Measurements from ENCODE around the gene STXBP6. TPM values are rescaled to one million over a fixed set of nuclear protein-coding genes. Genes with fewer than 3 reads are reported as not detected.
A peak's percentile ranks its signal among the peaks of the same experiment; 100 is the strongest.
"Not testable (repeated sequence)": the region's sequence is repeated elsewhere in the genome, so short reads cannot be mapped to it uniquely, and the experiment has no call there.

STXBP6 gene
- total and polyA plus RNA-seq, 10 of the 15 experiments (the other 5 are each of a cell fraction or from before 2014, with no cell fraction given): 1.2 to 47.3 (median 1.9) TPM

GRCh38 chr14:24964048-24964447 lies 85.9 kb downstream of the STXBP6 start:
- Histone ChIP-seq H4K20me1 (ENCODE audit: control insufficient read depth, insufficient read depth) (no peaks in the 10 kb centered on the region), H3K27me3 (replicated peaks in 1 of 2; ENCODE audit: control insufficient read depth in 2 of 2, insufficient read depth in 2 of 2, low read length in 1 of 2) (no peaks in the 10 kb centered on the region), H3K36me3 (ENCODE audit: control insufficient read depth in 2 of 2, insufficient read depth in 2 of 2, low read length in 1 of 2) (no peaks in the 10 kb centered on the region), H3K4me1 (ENCODE audit: control insufficient read depth, insufficient read depth, low read length) (no peaks in the 10 kb centered on the region; the same call in 1 of the 2 replicates), H2AFZ (ENCODE audit: control insufficient read depth, low read depth, low read length) (no peak overlapping the region), H3K4me3 (no peak overlapping the region), H3K79me2 (ENCODE audit: control insufficient read depth, insufficient read depth, low read length) (no peaks in the 10 kb centered on the region), H3K9ac (ENCODE audit: control insufficient read depth, insufficient read depth, low read length) (no peak overlapping the region), H3K9me3 (replicated peaks; ENCODE audit: control insufficient read depth, insufficient read depth, low read length) (no peaks in the 10 kb centered on the region), H3K27ac (ENCODE audit: control insufficient read depth, insufficient read depth) (no peak overlapping the region), H3K4me2 (ENCODE audit: control insufficient read depth, insufficient read depth) (no peak overlapping the region)
- intact Hi-C loops (cut with micrococcal nuclease; ENCODE audit: unreplicated experiment): no loop called here
- no TSS peak for BruUV-seq (replicated peaks)
- no peak for FAIRE-seq
- TF ChIP-seq REST (IDR thresholded peaks at IDR 0.05; ENCODE audit: low read depth, low read length) (no peak), RELB (IDR thresholded peaks at IDR 0.05; ENCODE audit: low read depth) (no peak), ZNF384 (IDR thresholded peaks at IDR 0.05; ENCODE audit: borderline replicate concordance, low read depth, low read length) (no peak), ZNF687 (IDR thresholded peaks at IDR 0.05) (0 out of 2 replicates have a peak, but pooled peaks have one; percentile 27), SMAD1 (IDR thresholded peaks at IDR 0.05; ENCODE audit: low read depth, partially characterized antibody) (no peak), LARP7 (IDR thresholded peaks at IDR 0.05) (no peak)
- ChIA-PET SMC1A (ENCODE audit: uncharacterized antibody, unreplicated experiment) (interaction anchor here (0.8 to 19.2 kb wide), 15 partner anchors 9 to 157 kb away, joined by 3 to 390 read pairs (median 5); no protein-coding TSS in a partner anchor), RAD21 (ENCODE audit: unreplicated experiment) (interaction anchor here (0.7 to 4.1 kb wide), 10 partner anchors 9 to 253 kb away, joined by 3 to 37 read pairs (median 5); no protein-coding TSS in a partner anchor), CTCF (interaction anchor here (0.9 to 2.0 kb wide), 6 partner anchors 11 to 158 kb away, joined by 3 to 14 read pairs (median 3); no protein-coding TSS in a partner anchor), POLR2A (interaction anchor here (0.6 to 2.6 kb wide), 4 partner anchors 9 to 39 kb away, joined by 4 to 15 read pairs (median 8); no protein-coding TSS in a partner anchor)
- in situ Hi-C loops (cut with MboI): no loop called here
- WGBS (ENCODE audit: insufficient coverage, insufficient replicate concordance, low lambda C conversion rate, missing lambda C conversion rate): 25% methylated on average over 2 of the region's 2 CpGs
- ATAC-seq: peak; percentile 41
- no peak for DNase-seq (ENCODE audit: low read depth, low spot score)

- H3K27me3 ChIP-seq (replicated peaks in 1 of 2; ENCODE audit: control insufficient read depth in 2 of 2, insufficient read depth in 2 of 2, low read length in 1 of 2); FAIRE-seq; intact Hi-C loops (cut with micrococcal nuclease; ENCODE audit: unreplicated experiment); H3K27ac ChIP-seq (ENCODE audit: control insufficient read depth, insufficient read depth); H3K4me2 ChIP-seq (ENCODE audit: control insufficient read depth, insufficient read depth); BruUV-seq (replicated peaks); H3K9me3 ChIP-seq (replicated peaks; ENCODE audit: control insufficient read depth, insufficient read depth, low read length); H3K4me1 ChIP-seq (ENCODE audit: control insufficient read depth, insufficient read depth, low read length); in situ Hi-C loops (cut with MboI); H2AFZ ChIP-seq (ENCODE audit: control insufficient read depth, low read depth, low read length); ATAC-seq; H4K20me1 ChIP-seq (ENCODE audit: control insufficient read depth, insufficient read depth); DNase-seq (ENCODE audit: low read depth, low spot score); H3K79me2 ChIP-seq (ENCODE audit: control insufficient read depth, insufficient read depth, low read length); H3K36me3 ChIP-seq (ENCODE audit: control insufficient read depth in 2 of 2, insufficient read depth in 2 of 2, low read length in 1 of 2); H3K4me3 ChIP-seq; H3K9ac ChIP-seq (ENCODE audit: control insufficient read depth, insufficient read depth, low read length): not testable (repeated sequence)
- SMC1A ChIA-PET (ENCODE audit: uncharacterized antibody, unreplicated experiment): interaction anchor here (1.1 to 19.2 kb wide), 5 partner anchors 10 to 65 kb away, joined by 3 to 390 read pairs (median 6); no protein-coding TSS in a partner anchor
- WGBS (ENCODE audit: insufficient coverage, insufficient replicate concordance, low lambda C conversion rate, missing lambda C conversion rate): 42% methylated on average over 6 of the region's 6 CpGs
- POLR2A ChIA-PET: interaction anchor here (0.6 to 2.5 kb wide), 3 partner anchors 17 to 251 kb away, joined by 3 to 13 read pairs (median 5); no protein-coding TSS in a partner anchor
- RAD21 ChIA-PET (ENCODE audit: unreplicated experiment): interaction anchor here (0.8 to 3.4 kb wide), 3 partner anchors 15 to 131 kb away, joined by 3 to 12 read pairs (median 9); no protein-coding TSS in a partner anchor
- CTCF ChIA-PET: interaction anchor here (0.9 to 1.8 kb wide), 2 partner anchors 8 to 17 kb away, joined by 3 to 5 read pairs; no protein-coding TSS in a partner anchor
Measured at GRCh38 chr14:24962118-24962517, 87.8 kb downstream of the STXBP6 start.
